HG03139 (cell line): ENCODE data around the gene BLOC1S4.
"Not testable (repeated sequence)": the region's sequence is repeated elsewhere in the genome, so short reads cannot be mapped to it uniquely, and the experiment has no call there.

ENCODE experiments used
- ATAC-seq: cut with Tn5 transposase; IDR thresholded peaks from one replicate; pipeline ENCODE4 v1.9.1; 2021; ENCODE audit not compliant: unreplicated experiment

The BLOC1S4 gene

GRCh38 chr4:6734165-6734786 is 18.3 kb downstream of the BLOC1S4 start:
- ATAC-seq = no peak

DNA sequence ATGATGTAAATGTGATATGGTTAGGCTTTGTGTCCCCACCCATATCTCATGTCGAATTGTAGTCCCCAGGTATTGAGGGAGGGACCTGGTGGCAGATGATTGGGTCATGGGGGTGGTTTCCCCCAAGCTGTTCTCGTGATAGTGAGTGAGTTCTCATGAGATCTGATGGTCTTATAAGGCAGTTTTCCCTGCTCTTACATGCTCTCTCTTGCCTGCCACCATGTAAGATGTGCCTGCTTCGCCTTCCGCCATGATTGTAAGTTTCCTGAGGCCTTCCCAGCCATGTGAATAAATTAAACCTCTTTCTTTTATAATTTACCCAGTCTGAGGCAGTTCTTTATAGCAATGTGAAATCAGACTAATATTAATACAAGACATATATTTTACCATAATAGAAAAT is 23.9 kb downstream of the BLOC1S4 start:
- no peak for ATAC-seq

- ATAC-seq = no peak
Observed at GRCh38 chr4:6740347-6740746, 24.4 kb downstream of the BLOC1S4 start.

- no peak for ATAC-seq
Observed at GRCh38 chr4:6742507-6742906, 26.5 kb downstream of the BLOC1S4 start.

GRCh38 chr4:6742989-6743388 is 27.0 kb downstream of the BLOC1S4 start:
- no peak for ATAC-seq

DNA sequence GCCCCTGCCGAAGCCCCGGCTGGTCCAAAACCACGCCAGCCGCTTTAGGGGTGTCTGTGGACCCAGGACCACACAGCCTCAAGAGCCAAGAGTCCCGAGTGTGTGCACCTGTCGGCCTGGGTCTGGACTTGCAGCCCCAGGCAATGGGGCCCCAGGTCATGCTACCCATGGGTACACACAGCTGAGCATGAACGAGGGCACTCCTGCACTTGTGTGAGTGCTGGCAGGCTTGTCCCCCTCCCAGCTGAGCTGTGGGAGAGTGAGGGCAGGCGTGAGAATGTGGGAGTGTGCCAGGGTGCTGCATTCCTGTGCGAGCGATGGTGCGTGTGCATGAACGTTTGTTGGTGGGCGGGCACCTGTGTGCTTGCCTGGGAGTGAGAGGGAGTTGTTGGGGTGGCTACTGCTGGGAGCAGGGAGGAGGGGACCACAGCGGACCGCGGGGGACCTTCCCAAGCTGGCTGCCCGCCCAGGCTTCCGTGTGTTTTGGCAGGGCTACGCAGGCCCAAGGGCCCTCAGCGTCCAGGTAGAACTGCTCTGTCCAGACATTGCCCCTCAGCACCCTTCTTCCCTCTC is 30.8 kb downstream of the BLOC1S4 start:
- no peak for ATAC-seq

DNA sequence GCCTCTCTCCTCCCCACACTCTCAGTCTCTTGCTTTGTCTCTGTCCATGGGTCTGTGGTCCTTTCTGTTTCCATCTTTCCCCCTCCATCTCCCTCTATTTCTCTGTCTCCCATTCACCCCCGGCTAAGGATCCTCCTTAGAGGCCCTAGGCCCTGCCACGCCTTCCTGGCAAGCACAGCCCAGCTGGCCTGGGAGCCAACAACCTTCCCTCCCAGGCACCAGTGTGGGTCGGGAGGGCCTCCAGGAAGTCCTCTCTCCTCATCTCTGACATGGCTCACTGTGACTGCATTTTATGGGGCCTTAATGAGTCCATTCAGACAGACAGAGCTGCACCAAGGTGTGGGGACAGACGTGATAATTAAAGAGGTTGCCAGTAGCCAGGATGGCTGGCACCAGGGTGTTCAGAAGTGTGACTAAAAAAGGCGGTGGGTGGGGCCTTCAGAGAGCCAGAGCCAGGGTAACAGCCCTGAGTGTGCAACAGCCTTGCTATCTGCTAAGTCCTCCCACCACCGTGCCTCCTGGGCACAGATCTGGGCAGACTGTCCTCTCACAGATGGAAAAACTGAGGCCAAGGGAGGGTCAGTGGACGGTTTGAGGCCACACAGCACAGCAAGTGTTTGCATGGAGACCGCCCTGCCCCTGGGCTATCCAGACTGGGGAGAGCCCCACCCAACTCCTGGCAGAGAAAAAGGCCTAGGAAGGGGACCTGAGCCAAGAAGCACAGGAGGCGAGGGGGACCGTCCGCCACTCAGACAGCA is 31.5 kb downstream of the BLOC1S4 start:
- no peak for ATAC-seq

DNA sequence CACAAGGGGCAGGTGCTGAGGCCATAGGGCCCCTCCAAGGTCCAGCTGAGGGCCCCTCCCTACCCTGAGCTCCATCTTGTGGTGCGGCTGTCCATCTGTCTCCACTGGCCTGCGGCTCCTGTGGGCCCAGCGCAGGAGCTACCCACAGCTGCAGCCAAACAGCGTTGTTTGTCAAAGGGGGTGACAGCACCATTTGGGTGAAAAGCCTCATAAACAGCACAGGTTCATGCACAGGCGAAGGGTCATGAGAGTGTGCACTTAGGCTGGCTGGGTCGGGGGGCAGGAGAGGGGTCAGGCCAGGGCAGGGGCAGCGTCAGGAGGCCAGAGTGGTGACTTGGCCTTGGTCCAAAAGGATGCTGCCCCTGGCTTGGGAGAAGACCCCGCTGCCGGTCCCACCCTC is 32.3 kb downstream of the BLOC1S4 start:
- no peak for ATAC-seq

DNA sequence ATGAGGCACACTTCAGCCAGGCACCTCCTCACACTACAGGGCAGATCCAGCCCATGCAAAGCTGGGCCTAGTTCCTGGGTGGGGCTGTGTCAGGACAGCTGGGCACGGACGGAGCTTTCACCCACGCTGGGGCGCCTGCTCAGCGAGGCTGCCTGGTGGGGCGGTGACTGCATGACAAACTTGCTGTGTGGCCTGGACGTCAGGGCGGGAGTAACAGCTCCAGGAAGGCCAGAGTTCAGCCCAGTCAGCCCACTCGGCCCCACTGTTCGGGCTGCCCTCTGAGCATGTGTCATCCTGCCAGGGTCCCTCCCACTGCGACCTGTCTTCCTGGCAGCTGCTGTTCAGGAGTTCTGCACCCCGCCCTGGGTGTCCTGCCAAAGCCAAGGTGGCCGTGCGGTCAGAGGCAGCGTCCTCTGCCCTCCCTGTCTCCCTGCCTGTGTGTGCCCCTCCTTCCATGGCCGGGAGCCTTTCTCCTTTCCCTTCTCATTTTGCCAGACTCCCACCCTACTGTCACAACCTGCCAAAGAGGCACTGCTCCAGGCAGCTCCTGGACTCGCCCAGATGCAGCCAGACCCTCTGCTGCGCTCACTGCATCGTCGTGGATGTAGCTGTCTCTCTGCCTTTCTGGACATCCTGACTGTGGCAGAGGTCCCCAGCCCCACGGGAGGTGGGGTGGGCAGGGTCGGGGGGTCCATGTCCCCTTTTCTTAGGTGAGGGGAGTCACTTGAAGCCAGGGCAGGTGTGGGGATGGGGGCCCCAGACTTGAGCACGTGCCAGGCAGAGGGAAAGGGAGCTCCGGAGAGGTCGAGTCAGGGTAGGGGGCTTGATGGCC is 33.6 kb downstream of the BLOC1S4 start:
- ATAC-seq = no peak

DNA sequence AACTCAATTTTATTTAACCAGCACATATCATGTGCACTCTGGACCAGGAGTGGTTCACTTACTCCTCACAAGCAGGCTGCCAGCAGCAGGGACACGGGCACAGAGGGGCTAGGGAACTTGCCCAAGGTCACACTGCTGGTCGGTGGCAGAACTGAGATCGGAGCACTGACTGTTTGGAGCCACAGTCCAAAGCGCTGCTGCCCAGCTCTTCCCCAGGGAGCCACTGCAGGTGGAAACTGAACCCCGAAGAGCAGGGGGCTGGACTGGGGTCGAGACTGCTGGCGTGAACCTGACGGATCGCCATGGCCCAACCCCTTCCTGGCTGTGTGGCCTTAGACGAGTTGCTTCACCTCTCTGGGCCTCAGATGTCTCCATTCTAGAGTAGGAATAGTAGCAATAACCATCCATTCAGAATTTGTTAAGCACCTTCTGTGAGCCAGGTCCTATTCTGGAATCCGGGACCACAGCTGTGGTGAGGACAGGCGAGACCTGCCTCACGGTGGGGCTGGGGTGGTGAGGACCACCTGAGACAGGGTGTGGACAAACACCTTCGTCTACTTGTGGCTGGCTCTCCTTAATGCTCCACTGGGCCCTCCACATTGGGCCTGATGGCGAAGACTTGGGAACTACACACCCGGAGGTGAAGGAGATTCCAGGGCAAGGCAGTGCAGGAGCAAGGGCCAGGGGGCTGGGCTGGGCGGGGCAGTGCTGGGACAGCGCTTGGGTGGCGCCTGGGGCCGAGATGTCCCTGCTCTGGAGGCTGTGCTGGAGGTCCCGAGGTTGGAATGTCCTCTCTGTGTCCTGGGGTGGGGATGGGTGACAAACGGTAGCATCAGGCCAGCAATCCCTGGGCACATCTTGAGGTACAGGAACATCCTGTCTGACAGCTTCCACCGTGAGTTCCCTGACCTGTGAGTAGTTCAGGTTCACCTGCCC is 34.6 kb downstream of the BLOC1S4 start:
- ATAC-seq = no peak

- no peak for ATAC-seq
Observed at GRCh38 chr4:6751611-6752485, 35.9 kb downstream of the BLOC1S4 start.

DNA sequence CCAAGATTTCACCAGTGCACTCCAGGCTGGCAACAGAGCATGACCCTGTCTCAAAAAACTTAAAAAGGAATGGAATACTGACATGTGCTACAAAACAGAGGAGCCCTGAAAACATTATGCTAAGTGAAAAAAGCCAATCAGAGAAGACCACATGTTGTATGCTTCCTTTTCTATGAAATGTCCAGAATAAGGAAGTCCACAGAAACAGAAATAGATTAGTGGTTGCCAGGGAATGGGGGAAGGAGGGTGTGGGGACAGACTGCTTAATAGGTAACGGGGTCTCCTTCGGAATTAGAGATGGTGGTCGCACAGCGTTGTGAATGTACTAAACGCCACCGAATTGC is 36.5 kb downstream of the BLOC1S4 start:
- no peak for ATAC-seq

- ATAC-seq = no peak
Observed at GRCh38 chr4:6753103-6753560, 37.2 kb downstream of the BLOC1S4 start.

- ATAC-seq = no peak
Observed at GRCh38 chr4:6753891-6754290, 37.9 kb downstream of the BLOC1S4 start.

- no peak for ATAC-seq
Observed at GRCh38 chr4:6754481-6755087, 38.6 kb downstream of the BLOC1S4 start.

- no peak for ATAC-seq
Observed at GRCh38 chr4:6755088-6755753, 39.2 kb downstream of the BLOC1S4 start.

- not testable (repeated sequence) for ATAC-seq
Observed at GRCh38 chr4:6756345-6756744, 40.4 kb downstream of the BLOC1S4 start.

- no peak for ATAC-seq
Observed at GRCh38 chr4:6758728-6759127, 42.8 kb downstream of the BLOC1S4 start.

- no peak for ATAC-seq
Observed at GRCh38 chr4:6760865-6761264, 44.9 kb downstream of the BLOC1S4 start.
